Measurements from ENCODE around the gene EIF4B.

- TF ChIP-seq, protein P1, sequence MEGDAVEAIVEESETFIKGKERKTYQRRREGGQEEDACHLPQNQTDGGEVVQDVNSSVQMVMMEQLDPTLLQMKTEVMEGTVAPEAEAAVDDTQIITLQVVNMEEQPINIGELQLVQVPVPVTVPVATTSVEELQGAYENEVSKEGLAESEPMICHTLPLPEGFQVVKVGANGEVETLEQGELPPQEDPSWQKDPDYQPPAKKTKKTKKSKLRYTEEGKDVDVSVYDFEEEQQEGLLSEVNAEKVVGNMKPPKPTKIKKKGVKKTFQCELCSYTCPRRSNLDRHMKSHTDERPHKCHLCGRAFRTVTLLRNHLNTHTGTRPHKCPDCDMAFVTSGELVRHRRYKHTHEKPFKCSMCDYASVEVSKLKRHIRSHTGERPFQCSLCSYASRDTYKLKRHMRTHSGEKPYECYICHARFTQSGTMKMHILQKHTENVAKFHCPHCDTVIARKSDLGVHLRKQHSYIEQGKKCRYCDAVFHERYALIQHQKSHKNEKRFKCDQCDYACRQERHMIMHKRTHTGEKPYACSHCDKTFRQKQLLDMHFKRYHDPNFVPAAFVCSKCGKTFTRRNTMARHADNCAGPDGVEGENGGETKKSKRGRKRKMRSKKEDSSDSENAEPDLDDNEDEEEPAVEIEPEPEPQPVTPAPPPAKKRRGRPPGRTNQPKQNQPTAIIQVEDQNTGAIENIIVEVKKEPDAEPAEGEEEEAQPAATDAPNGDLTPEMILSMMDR (conservative IDR thresholded peaks at IDR 0.05; ENCODE audit: low read depth, low read length): no peak
- no peak for TF ChIP-seq EZH2 (IDR thresholded peaks at IDR 0.05; ENCODE audit: borderline replicate concordance, low read depth, low read length, poor library complexity, severe bottlenecking)
These were observed 45.0 kb downstream of the EIF4B start for GRCh38 chr12:53051058-53051880.

Data from A673 (cell line).